ENCODE results near the gene HOXB8.
A peak's percentile ranks its signal among the peaks of the same experiment; 100 is the strongest.

DNA sequence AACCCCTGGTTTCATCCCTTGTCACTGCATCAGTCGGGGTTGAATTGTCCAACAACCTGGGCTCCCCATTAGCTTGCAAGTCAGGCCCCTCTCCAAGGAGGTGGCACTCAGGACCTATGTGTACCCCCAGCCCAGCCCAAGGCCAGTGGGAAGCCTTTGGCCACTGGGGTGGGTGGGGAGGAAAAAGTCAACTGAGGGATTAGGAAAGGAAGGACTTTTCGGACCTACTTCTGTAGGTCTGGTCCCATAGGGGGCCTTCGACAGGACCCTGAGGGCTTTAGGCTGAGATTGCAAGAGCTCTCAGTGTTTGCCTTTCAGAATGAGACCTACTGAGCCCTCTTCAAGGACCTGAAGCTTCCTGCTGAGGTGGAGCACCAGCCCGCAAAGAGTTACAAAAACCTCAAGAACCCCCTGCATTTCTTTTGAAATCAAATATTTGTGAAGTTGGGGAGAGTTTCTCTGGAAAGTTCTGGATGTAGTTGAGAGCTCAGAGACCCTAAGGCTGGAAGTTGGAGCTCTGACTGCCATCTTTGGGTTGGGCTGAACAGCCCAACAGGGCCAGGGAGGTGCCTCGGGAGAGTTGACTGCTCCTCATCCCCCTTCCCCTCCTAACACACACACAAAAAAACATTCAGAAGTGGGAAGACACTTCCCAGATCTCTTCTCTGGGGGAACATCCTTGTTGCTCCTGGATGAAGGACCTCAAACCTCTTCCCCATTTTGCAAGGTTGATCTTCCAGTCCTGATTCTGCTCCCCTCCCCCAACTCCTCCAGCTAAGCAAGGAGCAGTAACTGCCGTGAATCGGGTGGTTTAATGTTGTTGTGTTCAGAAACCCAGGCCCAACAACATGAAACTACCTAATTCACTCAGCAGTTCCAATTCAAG is 16.8 kb upstream of the HOXB8 start:
- TF ChIP-seq CTCF (IDR thresholded peaks at IDR 0.05) (no peak), EZH2 (IDR thresholded peaks at IDR 0.05) (peak; percentile 20), EZH2phosphoT487 (IDR thresholded peaks at IDR 0.05) (no peak)
